HepG2 (cell line): ENCODE results near the gene PLD2. TPM values are rescaled to one million over a fixed set of nuclear protein-coding genes. Genes with fewer than 3 reads are reported as not detected.

Source experiments
- ATAC-seq: fragments of 200-7000 bp; cut with Tn5 transposase; 3 replicates; pipeline ENCODE4 v1.9.1; 2020; ENCODE audit warnings: mild to moderate bottlenecking, moderate library complexity
- BruUV-seq: library from RNA; stranded (reverse); fragments of 400-500 nt; replicated peaks from 2 replicates; lab custom pipeline; 2021; lab: Mats Ljungman, UMichigan
- CTCF ChIA-PET: fragments of 300-600 bp; formaldehyde crosslinking; extraction: SDS; loops from one replicate; lab custom pipeline; 2021; ENCODE audit warnings: low total read pairs, inconsistent platforms, low intra/inter-chr PET ratio; lab: Yijun Ruan, JAX
- POLR2A ChIA-PET: fragments of 350-600 bp; sonication (Branson Sonifier 250); formaldehyde crosslinking; loops from one replicate; lab custom pipeline; 2020; ENCODE audit warnings: antibody characterized with exemption, inconsistent platforms; lab: Yijun Ruan, JAX
- DNase-seq: peaks from one replicate; pipeline ENCODE4 v3.0.0-alpha.2; 2015; ENCODE audit warnings: low spot score
- FAIRE-seq: peaks from 3 replicates; lab custom pipeline; 2011; peaks lifted over from hg19 to GRCh38; lab: Jason Lieb, UNC
- H2AFZ ChIP-seq: one replicate; pipeline ENCODE4 v1.6.1; 2011; ENCODE audit warnings: low read length, inconsistent platforms
- H3K27ac ChIP-seq: fragments of 300-600 bp; 3 replicates; pipeline ENCODE4 v1.8.0; 2011; ENCODE audit warnings: mixed run types, mild to moderate bottlenecking, mixed read lengths, low read length, inconsistent platforms; ENCODE audit not compliant: insufficient read depth; ENCODE audit errors: extremely low read length
- H3K27me3 ChIP-seq, 2 experiments: fragments of 200-600 bp in 1 of 2; 2 replicates in 1 of 2; 3 replicates in 1 of 2; pipeline versions ENCODE4 v1.6.0 to v1.8.0; 2011; ENCODE audit warnings: low read length in 2 of 2, mild to moderate bottlenecking in 2 of 2, moderate library complexity in 2 of 2, inconsistent platforms in 1 of 2; ENCODE audit not compliant: insufficient read depth in 2 of 2, control insufficient read depth in 1 of 2
- H3K36me3 ChIP-seq, 2 experiments: fragments of 200-600 bp in 1 of 2; replicated peaks in 1 of 2; 2 replicates in 1 of 2; 3 replicates in 1 of 2; pipeline versions ENCODE4 v1.5.1 to v1.8.0; 2011; ENCODE audit warnings: low read length in 2 of 2, inconsistent platforms in 1 of 2; ENCODE audit not compliant: insufficient read depth in 2 of 2, control insufficient read depth in 1 of 2
- H3K4me1 ChIP-seq: 2 replicates; pipeline ENCODE4 v1.5.1; 2012; ENCODE audit warnings: low read length, inconsistent platforms; ENCODE audit not compliant: insufficient read depth
- H3K4me2 ChIP-seq: 2 replicates; pipeline ENCODE4 v1.6.0; 2011; ENCODE audit warnings: low read depth, low read length, inconsistent platforms
- H3K4me3 ChIP-seq, 3 experiments: fragments of 200-600 bp in 1 of 3; sonication (generic), shearing (Covaris generic) in 1 of 3; replicated peaks in 1 of 3; 2 replicates each; pipeline ENCODE4 v1.5.1; 2011 to 2016; ENCODE audit warnings: low read length in 3 of 3, inconsistent platforms in 2 of 3, low read depth in 2 of 3, mild to moderate bottlenecking in 2 of 3, control low read depth in 1 of 3, mixed read lengths in 1 of 3; ENCODE audit not compliant: insufficient read depth in 1 of 3
- H3K79me2 ChIP-seq: one replicate; pipeline ENCODE4 v1.6.1; 2011; ENCODE audit warnings: low read length, inconsistent platforms; ENCODE audit not compliant: insufficient read depth
- H3K9ac ChIP-seq: 2 replicates; pipeline ENCODE4 v1.6.0; 2011; ENCODE audit warnings: mild to moderate bottlenecking, low read depth, low read length, inconsistent platforms; ENCODE audit not compliant: insufficient read depth
- H3K9me3 ChIP-seq: 2 replicates; pipeline ENCODE4 v1.5.1; 2012; ENCODE audit warnings: mild to moderate bottlenecking, low read length
- H4K20me1 ChIP-seq: 2 replicates; pipeline ENCODE4 v1.6.0; 2011; ENCODE audit warnings: inconsistent platforms, mild to moderate bottlenecking, low read length, moderate library complexity; ENCODE audit not compliant: insufficient read depth
- CAMTA2 ChIP-seq: sonication (generic); formaldehyde crosslinking; IDR thresholded peaks from 2 replicates; pipeline ENCODE4 v1.4.0; 2020; ENCODE audit warnings: mild to moderate bottlenecking, missing genetic modification reagents, borderline replicate concordance
- FLYWCH1 ChIP-seq: sonication (generic); formaldehyde crosslinking; IDR thresholded peaks from 2 replicates; pipeline ENCODE4 v1.8.1; 2023; ENCODE audit warnings: mild to moderate bottlenecking, missing genetic modification reagents
- FOXM1 ChIP-seq: sonication (generic); formaldehyde crosslinking; IDR thresholded peaks from 2 replicates; pipeline ENCODE4 v1.5.0; 2020; ENCODE audit warnings: missing genetic modification reagents
- GATA4 ChIP-seq: sonication (generic); IDR thresholded peaks from 2 replicates; pipeline ENCODE4 v1.6.1; 2016; ENCODE audit warnings: antibody characterized with exemption, low read depth, borderline replicate concordance
- HNRNPLL ChIP-seq: fragments of 200-400 bp; formaldehyde crosslinking; IDR thresholded peaks from 2 replicates; pipeline ENCODE4 v1.6.1; 2017; ENCODE audit warnings: mild to moderate bottlenecking, low read depth, low read length; ENCODE audit not compliant: poor library complexity, severe bottlenecking
- NFE2 ChIP-seq: sonication (generic); formaldehyde crosslinking; IDR thresholded peaks from 2 replicates; pipeline ENCODE4 v1.4.0; 2020; ENCODE audit warnings: missing genetic modification reagents
- RORA ChIP-seq: sonication (generic); formaldehyde crosslinking; IDR thresholded peaks from 2 replicates; pipeline ENCODE4 v1.5.0; 2020; ENCODE audit warnings: mild to moderate bottlenecking, missing genetic modification reagents, moderate library complexity
- ZBTB1 ChIP-seq: sonication (generic); formaldehyde crosslinking; IDR thresholded peaks from 2 replicates; pipeline ENCODE4 v1.4.0; 2020; ENCODE audit warnings: missing genetic modification reagents, borderline replicate concordance
- ZKSCAN1 ChIP-seq: fragments of 150-350 bp; IDR thresholded peaks from 2 replicates; pipeline ENCODE4 v1.6.1; 2014; ENCODE audit warnings: low read length
- ZNF569 ChIP-seq: sonication (generic); formaldehyde crosslinking; IDR thresholded peaks from 2 replicates; pipeline ENCODE4 v1.5.0; 2020; ENCODE audit warnings: mild to moderate bottlenecking, missing genetic modification reagents, moderate library complexity, borderline replicate concordance
- ZNF7 ChIP-seq: IDR thresholded peaks from 2 replicates; pipeline ENCODE4 v1.6.1; 2016; ENCODE audit warnings: missing biosample characterization, missing genetic modification reagents
- ZNF713 ChIP-seq: sonication (generic); formaldehyde crosslinking; IDR thresholded peaks from 2 replicates; pipeline ENCODE4 v1.4.0; 2020; ENCODE audit warnings: mild to moderate bottlenecking, missing genetic modification reagents
- ZNF780A ChIP-seq: sonication (generic); formaldehyde crosslinking; IDR thresholded peaks from 2 replicates; pipeline ENCODE4 v1.8.0; 2022; ENCODE audit warnings: mild to moderate bottlenecking, missing genetic modification reagents, moderate library complexity
- WGBS: methylation state at CpG from one replicate; pipeline ENCODE4 v1.1.6; 2017; ENCODE audit warnings: low lambda C conversion rate; 5-methylcytosine and 5-hydroxymethylcytosine counted together
- in situ Hi-C: cut with HindIII; loops from 2 replicates; pipeline ENCODE4 v1.10.0; 2017; ENCODE audit warnings: low pct_unique_long_range_greater_than_20kb; ENCODE audit not compliant: extremely low pct_ligation_motif_present
- intact Hi-C: fragments of 100-400 bp; cut with micrococcal nuclease; formaldehyde crosslinking; loops from one replicate; pipeline ENCODE4 v1.10.0; 2022; ENCODE audit not compliant: unreplicated experiment
- polyA plus RNA-seq, 8 experiments: library from polyadenylated mRNA; depleted of rRNA in 3 of 8; stranded (reverse) in 7 of 8; unstranded in 1 of 8; fragments of >200 nt; fragmentation: Illumina TruSeq in 4 of 8; extraction: Trizol in 4 of 8; gene quantifications; 2 replicates each; pipeline versions ENCODE4 v1.2.1 to v1.2.3, GENCODE V29; 2011 to 2016; ENCODE audit warnings: low read depth in 4 of 8, missing spikeins in 1 of 8, mixed read lengths in 1 of 8; ENCODE audit not compliant: insufficient read depth in 1 of 8
- total RNA-seq, 5 experiments: library from RNA; depleted of rRNA; stranded (reverse); fragments of >200 nt; fragmentation: Illumina TruSeq; extraction: Trizol; gene quantifications; 2 replicates each; pipeline ENCODE4 v1.2.3, GENCODE V29; 2016; ENCODE audit warnings: low read depth in 1 of 5
- TF ChIP-seq, protein P1 (sequence below): sonication (generic); formaldehyde crosslinking; IDR thresholded peaks from 2 replicates; pipeline ENCODE4 v1.4.0; 2020; ENCODE audit warnings: mild to moderate bottlenecking, missing genetic modification reagents
- TF ChIP-seq, protein P2 (sequence below), 2 experiments: sonication (generic) in 1 of 2; formaldehyde crosslinking in 1 of 2; IDR thresholded peaks; 2 replicates each; pipeline versions ENCODE4 v1.4.0 to v1.6.1; 2016 to 2020; ENCODE audit warnings: borderline replicate concordance in 1 of 2, low read depth in 1 of 2, mild to moderate bottlenecking in 1 of 2, missing genetic modification reagents in 1 of 2

Gene PLD2
- total and polyA plus RNA-seq, 2 of the 13 experiments (the other 11 are each of a cell fraction or from before 2014, with no cell fraction given): 13.4 to 29.7 TPM

DNA sequence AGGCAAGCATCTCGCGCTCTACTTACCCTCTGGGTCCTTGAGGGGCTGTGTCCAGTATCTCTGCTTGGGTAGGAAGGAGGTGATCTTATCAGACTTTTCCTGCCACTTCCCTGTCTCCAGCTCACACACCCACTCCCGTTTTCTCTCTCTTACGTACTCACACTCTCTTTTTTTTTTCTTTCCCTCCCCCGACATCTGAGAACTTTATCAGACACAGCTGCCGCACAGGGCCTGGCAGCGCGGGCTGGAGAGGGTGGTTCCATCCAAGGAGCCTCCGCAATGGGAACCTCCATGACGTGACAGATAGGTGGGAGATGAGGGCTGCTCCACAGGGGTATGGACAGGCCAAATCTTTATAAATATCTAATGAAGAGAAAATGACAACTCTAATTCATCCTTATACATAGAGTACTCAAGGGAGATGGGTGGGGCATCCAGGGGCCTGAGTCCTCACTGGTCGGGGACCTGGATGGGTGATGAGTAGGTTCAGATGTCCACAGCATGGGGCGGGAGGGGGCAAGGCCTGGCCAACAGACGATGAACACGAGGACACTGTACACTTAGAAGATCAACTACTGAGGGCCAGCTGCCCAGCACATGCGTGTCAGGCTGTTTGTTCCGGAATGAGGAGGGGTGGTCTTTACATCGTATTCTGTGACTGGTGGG is 49.5 kb downstream of the PLD2 start:
- no peak for FAIRE-seq
- peaks cover 68% of the 10 kb centered on the region for H3K4me1 ChIP-seq
- H3K27ac ChIP-seq: no peak overlapping the region
- ChIA-PET POLR2A (interaction anchor here (1.6 kb wide), 1 partner anchor 146 kb away, joined by 6 read pairs; the partner anchor contains the start of gene ARRB2), CTCF (no interaction called here)
- no peaks in the 10 kb centered on the region for H4K20me1 ChIP-seq
- no peak for ATAC-seq
- H3K4me2 ChIP-seq: no peak overlapping the region
- no peaks in the 10 kb centered on the region for H3K9me3 ChIP-seq
- in situ Hi-C loops: no loop called here
- no TSS peak for BruUV-seq
- TF ChIP-seq RORA: no peak
- TF ChIP-seq ZNF713: no peak
- TF ChIP-seq, protein P1, sequence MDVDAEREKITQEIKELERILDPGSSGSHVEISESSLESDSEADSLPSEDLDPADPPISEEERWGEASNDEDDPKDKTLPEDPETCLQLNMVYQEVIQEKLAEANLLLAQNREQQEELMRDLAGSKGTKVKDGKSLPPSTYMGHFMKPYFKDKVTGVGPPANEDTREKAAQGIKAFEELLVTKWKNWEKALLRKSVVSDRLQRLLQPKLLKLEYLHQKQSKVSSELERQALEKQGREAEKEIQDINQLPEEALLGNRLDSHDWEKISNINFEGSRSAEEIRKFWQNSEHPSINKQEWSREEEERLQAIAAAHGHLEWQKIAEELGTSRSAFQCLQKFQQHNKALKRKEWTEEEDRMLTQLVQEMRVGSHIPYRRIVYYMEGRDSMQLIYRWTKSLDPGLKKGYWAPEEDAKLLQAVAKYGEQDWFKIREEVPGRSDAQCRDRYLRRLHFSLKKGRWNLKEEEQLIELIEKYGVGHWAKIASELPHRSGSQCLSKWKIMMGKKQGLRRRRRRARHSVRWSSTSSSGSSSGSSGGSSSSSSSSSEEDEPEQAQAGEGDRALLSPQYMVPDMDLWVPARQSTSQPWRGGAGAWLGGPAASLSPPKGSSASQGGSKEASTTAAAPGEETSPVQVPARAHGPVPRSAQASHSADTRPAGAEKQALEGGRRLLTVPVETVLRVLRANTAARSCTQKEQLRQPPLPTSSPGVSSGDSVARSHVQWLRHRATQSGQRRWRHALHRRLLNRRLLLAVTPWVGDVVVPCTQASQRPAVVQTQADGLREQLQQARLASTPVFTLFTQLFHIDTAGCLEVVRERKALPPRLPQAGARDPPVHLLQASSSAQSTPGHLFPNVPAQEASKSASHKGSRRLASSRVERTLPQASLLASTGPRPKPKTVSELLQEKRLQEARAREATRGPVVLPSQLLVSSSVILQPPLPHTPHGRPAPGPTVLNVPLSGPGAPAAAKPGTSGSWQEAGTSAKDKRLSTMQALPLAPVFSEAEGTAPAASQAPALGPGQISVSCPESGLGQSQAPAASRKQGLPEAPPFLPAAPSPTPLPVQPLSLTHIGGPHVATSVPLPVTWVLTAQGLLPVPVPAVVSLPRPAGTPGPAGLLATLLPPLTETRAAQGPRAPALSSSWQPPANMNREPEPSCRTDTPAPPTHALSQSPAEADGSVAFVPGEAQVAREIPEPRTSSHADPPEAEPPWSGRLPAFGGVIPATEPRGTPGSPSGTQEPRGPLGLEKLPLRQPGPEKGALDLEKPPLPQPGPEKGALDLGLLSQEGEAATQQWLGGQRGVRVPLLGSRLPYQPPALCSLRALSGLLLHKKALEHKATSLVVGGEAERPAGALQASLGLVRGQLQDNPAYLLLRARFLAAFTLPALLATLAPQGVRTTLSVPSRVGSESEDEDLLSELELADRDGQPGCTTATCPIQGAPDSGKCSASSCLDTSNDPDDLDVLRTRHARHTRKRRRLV (CRISPR knock-in tag): no peak
- no peak for TF ChIP-seq ZNF569 (CRISPR knock-in tag)
- no peak for TF ChIP-seq ZNF780A (CRISPR knock-in tag)
- TF ChIP-seq FOXM1 (CRISPR knock-in tag): no peak
- TF ChIP-seq HNRNPLL: no peak
- TF ChIP-seq GATA4: no peak
- no peak for TF ChIP-seq CAMTA2 (CRISPR knock-in tag)
- TF ChIP-seq ZKSCAN1: no peak
- no peak for TF ChIP-seq NFE2 (CRISPR knock-in tag)
- TF ChIP-seq ZNF7 (CRISPR knock-in tag): no peak
- no peak for TF ChIP-seq ZBTB1 (CRISPR knock-in tag)
- TF ChIP-seq, protein P2, sequence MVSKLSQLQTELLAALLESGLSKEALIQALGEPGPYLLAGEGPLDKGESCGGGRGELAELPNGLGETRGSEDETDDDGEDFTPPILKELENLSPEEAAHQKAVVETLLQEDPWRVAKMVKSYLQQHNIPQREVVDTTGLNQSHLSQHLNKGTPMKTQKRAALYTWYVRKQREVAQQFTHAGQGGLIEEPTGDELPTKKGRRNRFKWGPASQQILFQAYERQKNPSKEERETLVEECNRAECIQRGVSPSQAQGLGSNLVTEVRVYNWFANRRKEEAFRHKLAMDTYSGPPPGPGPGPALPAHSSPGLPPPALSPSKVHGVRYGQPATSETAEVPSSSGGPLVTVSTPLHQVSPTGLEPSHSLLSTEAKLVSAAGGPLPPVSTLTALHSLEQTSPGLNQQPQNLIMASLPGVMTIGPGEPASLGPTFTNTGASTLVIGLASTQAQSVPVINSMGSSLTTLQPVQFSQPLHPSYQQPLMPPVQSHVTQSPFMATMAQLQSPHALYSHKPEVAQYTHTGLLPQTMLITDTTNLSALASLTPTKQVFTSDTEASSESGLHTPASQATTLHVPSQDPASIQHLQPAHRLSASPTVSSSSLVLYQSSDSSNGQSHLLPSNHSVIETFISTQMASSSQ (IDR thresholded peaks at IDR 0.05; ENCODE audit: low read depth): no peak
- TF ChIP-seq, protein P2 (CRISPR knock-in tag; IDR thresholded peaks at IDR 0.05; ENCODE audit: borderline replicate concordance): no peak
- TF ChIP-seq FLYWCH1 (CRISPR knock-in tag): no peak
- DNase-seq: no peak
- H3K36me3 ChIP-seq: peaks cover 9 to 37% of the 10 kb centered on the region in 2 experiments
- 97% methylated on average over 17 of the region's 17 CpGs for WGBS
- H3K27me3 ChIP-seq: no peaks in the 10 kb centered on the region
- H3K9ac ChIP-seq: no peak overlapping the region
- H3K4me3 ChIP-seq: no peak overlapping the region
- intact Hi-C loops: no loop called here
- H2AFZ ChIP-seq: no peak overlapping the region
- peaks cover 49% of the 10 kb centered on the region for H3K79me2 ChIP-seq
